Peyer's patch (tissue), 4 donors: ENCODE results near the gene ABCC12. TPM values are rescaled to one million over a fixed set of nuclear protein-coding genes. Genes with fewer than 3 reads are reported as not detected.

ENCODE experiments used
- DNase-seq, 3 donors: peaks; one replicate each; pipeline ENCODE4 v3.0.0-alpha.2; 2017 to 2019
- H3K27ac ChIP-seq, 4 donors: fragments of 200-600 bp; sonication (generic); one replicate each; pipeline ENCODE4 v1.5.1; 2016 to 2019
- H3K27me3 ChIP-seq, 2 donors: fragments of 200-600 bp; sonication (generic); one replicate each; pipeline ENCODE4 v1.5.1; 2019
- H3K36me3 ChIP-seq, 3 donors: fragments of 200-600 bp; sonication (generic); one replicate each; pipeline ENCODE4 v1.5.1; 2016 to 2019
- H3K4me1 ChIP-seq, 4 donors: fragments of 200-600 bp; sonication (generic); one replicate each; pipeline ENCODE4 v1.5.1; 2016 to 2019
- H3K4me3 ChIP-seq, 4 donors: fragments of 200-600 bp; sonication (generic); 1 replicate in 3 of 4; 2 replicates in 1 of 4; pipeline ENCODE4 v1.5.1; 2016 to 2019; ENCODE audit warnings: mild to moderate bottlenecking in 1 of 4
- H3K9me3 ChIP-seq, 4 donors: fragments of 200-600 bp; sonication (generic); one replicate each; pipeline ENCODE4 v1.5.1; 2016 to 2019; ENCODE audit warnings: mild to moderate bottlenecking in 1 of 4
- CTCF ChIP-seq, 6 experiments: fragments of 450-650 bp in 4 of 6; fragments of 200-600 bp in 2 of 6; sonication (generic) in 1 of 6; IDR thresholded peaks; one replicate each; pipeline ENCODE4 v1.5.1; 2017 to 2019; ENCODE audit warnings: antibody characterized with exemption in 6 of 6, mild to moderate bottlenecking in 3 of 6, moderate library complexity in 1 of 6
- POLR2A ChIP-seq, 2 donors: fragments of 450-650 bp; IDR thresholded peaks; one replicate each; pipeline ENCODE4 v1.5.1; 2017; ENCODE audit warnings: antibody characterized with exemption in 2 of 2, mild to moderate bottlenecking in 2 of 2, moderate library complexity in 2 of 2
- total RNA-seq, 4 donors: library from RNA; depleted of rRNA; stranded (reverse); fragments of >200 nt; gene quantifications; one replicate each; pipeline ENCODE4 v1.1.0, GENCODE V29; 2016

Gene ABCC12
- total RNA-seq, 4 donors from 2014 or later: not detected

- Histone ChIP-seq H3K4me1 (no peaks in the 10 kb centered on the region), H3K4me3 (no peak overlapping the region), H3K27me3 (no peaks in the 10 kb centered on the region), H3K36me3 (no peaks in the 10 kb centered on the region), H3K9me3 (no peaks in the 10 kb centered on the region), H3K27ac (no peak overlapping the region)
- DNase-seq: no peak
- TF ChIP-seq CTCF (IDR thresholded peaks at IDR 0.05) (no peak), POLR2A (IDR thresholded peaks at IDR 0.05) (no peak)
Measured at GRCh38 chr16:48162839-48163410, 7.1 kb upstream of the ABCC12 start.

- DNase-seq: no peak
- no peaks in the 10 kb centered on the region for H3K27me3 ChIP-seq
- no peaks in the 10 kb centered on the region for H3K36me3 ChIP-seq
- no peaks in the 10 kb centered on the region for H3K9me3 ChIP-seq
- no peak overlapping the region for H3K4me3 ChIP-seq
- H3K4me1 ChIP-seq: no peaks in the 10 kb centered on the region
- no peak for TF ChIP-seq CTCF (IDR thresholded peaks at IDR 0.05)
- no peak for TF ChIP-seq POLR2A (IDR thresholded peaks at IDR 0.05)
- H3K27ac ChIP-seq: no peak overlapping the region
Measured at GRCh38 chr16:48161906-48162305, 6.1 kb upstream of the ABCC12 start.

- TF ChIP-seq CTCF (IDR thresholded peaks at IDR 0.05) (no peak), POLR2A (IDR thresholded peaks at IDR 0.05) (no peak)
- H3K9me3 ChIP-seq: no peaks in the 10 kb centered on the region
- no peak overlapping the region for H3K27ac ChIP-seq
- no peaks in the 10 kb centered on the region for H3K36me3 ChIP-seq
- H3K4me1 ChIP-seq: no peaks in the 10 kb centered on the region
- DNase-seq: no peak
- H3K4me3 ChIP-seq: no peak overlapping the region
- no peaks in the 10 kb centered on the region for H3K27me3 ChIP-seq
Measured at GRCh38 chr16:48160575-48160974, 4.8 kb upstream of the ABCC12 start.

GRCh38 chr16:48158296-48158695, 2.5 kb upstream of the ABCC12 start:
- Histone ChIP-seq H3K27me3 (no peaks in the 10 kb centered on the region), H3K4me1 (no peaks in the 10 kb centered on the region), H3K36me3 (no peaks in the 10 kb centered on the region), H3K27ac (no peak overlapping the region), H3K4me3 (no peak overlapping the region), H3K9me3 (no peaks in the 10 kb centered on the region)
- no peak for DNase-seq
- TF ChIP-seq POLR2A (IDR thresholded peaks at IDR 0.05) (no peak), CTCF (IDR thresholded peaks at IDR 0.05) (no peak)

- Histone ChIP-seq H3K4me3 (no peak overlapping the region), H3K36me3 (no peaks in the 10 kb centered on the region), H3K27ac (no peak overlapping the region), H3K27me3 (no peaks in the 10 kb centered on the region), H3K4me1 (no peaks in the 10 kb centered on the region), H3K9me3 (no peaks in the 10 kb centered on the region)
- no peak for DNase-seq
- TF ChIP-seq CTCF (IDR thresholded peaks at IDR 0.05) (no peak), POLR2A (IDR thresholded peaks at IDR 0.05) (no peak)
Measured at GRCh38 chr16:48157794-48158193, 2.0 kb upstream of the ABCC12 start.

- TF ChIP-seq CTCF (IDR thresholded peaks at IDR 0.05) (no peak), POLR2A (IDR thresholded peaks at IDR 0.05) (no peak)
Measured at GRCh38 chr16:48157302-48157701, 1.5 kb upstream of the ABCC12 start.

More at GRCh38 chr16:48157302-48157701, 1.5 kb upstream of the ABCC12 start:
- H3K4me1 ChIP-seq: no peaks in the 10 kb centered on the region
- DNase-seq: no peak
- H3K9me3 ChIP-seq: no peaks in the 10 kb centered on the region
- H3K27ac ChIP-seq: no peak overlapping the region
- no peaks in the 10 kb centered on the region for H3K36me3 ChIP-seq
- no peak overlapping the region for H3K4me3 ChIP-seq
- H3K27me3 ChIP-seq: no peaks in the 10 kb centered on the region
